HepG2 (cell line): ENCODE results near the gene TGM3.

ENCODE experiments used
- CBX5 ChIP-seq: sonication (generic); formaldehyde crosslinking; IDR thresholded peaks from 2 replicates; pipeline ENCODE4 v1.4.0; 2020; ENCODE audit warnings: missing genetic modification reagents, borderline replicate concordance
- CC2D1A ChIP-seq: sonication (generic); formaldehyde crosslinking; IDR thresholded peaks from 2 replicates; pipeline ENCODE4 v1.8.1; 2023; ENCODE audit warnings: mild to moderate bottlenecking, missing genetic modification reagents
- CTCF ChIP-seq: sonication (generic); formaldehyde crosslinking; IDR thresholded peaks from 2 replicates; pipeline ENCODE4 v1.5.0; 2020; ENCODE audit warnings: mild to moderate bottlenecking, missing genetic modification reagents, moderate library complexity
- MATR3 ChIP-seq: sonication (generic); formaldehyde crosslinking; IDR thresholded peaks from 2 replicates; pipeline ENCODE4 v1.4.0; 2020; ENCODE audit warnings: missing genetic modification reagents
- TEF ChIP-seq: sonication (generic); formaldehyde crosslinking; IDR thresholded peaks from 2 replicates; pipeline ENCODE4 v1.5.0; 2020; ENCODE audit warnings: missing genetic modification reagents
- TFDP1 ChIP-seq: IDR thresholded peaks from 2 replicates; pipeline ENCODE4 v1.6.1; 2016; ENCODE audit warnings: missing compliant biosample characterization, missing genetic modification reagents, borderline replicate concordance
- TOE1 ChIP-seq: sonication (generic); formaldehyde crosslinking; IDR thresholded peaks from 2 replicates; pipeline ENCODE4 v1.4.0; 2020; ENCODE audit warnings: mild to moderate bottlenecking, missing genetic modification reagents
- ZNF3 ChIP-seq: IDR thresholded peaks from 2 replicates; pipeline ENCODE4 v1.7.0; 2017; ENCODE audit warnings: inconsistent platforms
- ZNF737 ChIP-seq: sonication (generic); formaldehyde crosslinking; IDR thresholded peaks from 2 replicates; pipeline ENCODE4 v1.5.0; 2020; ENCODE audit warnings: missing genetic modification reagents, mild to moderate bottlenecking, borderline replicate concordance

GRCh38 chr20:2287504-2287903 lies 8.3 kb upstream of the TGM3 start:
- TF ChIP-seq CTCF (CRISPR knock-in tag), result no peak
- TF ChIP-seq TEF, result no peak
- TF ChIP-seq ZNF3 (CRISPR knock-in tag), result no peak
- no peak for TF ChIP-seq TOE1 (CRISPR knock-in tag)
- no peak for TF ChIP-seq TFDP1 (CRISPR knock-in tag)
- no peak for TF ChIP-seq MATR3
- no peak for TF ChIP-seq CBX5 (CRISPR knock-in tag)
- no peak for TF ChIP-seq CC2D1A (CRISPR knock-in tag)
- no peak for TF ChIP-seq ZNF737 (CRISPR knock-in tag)
